HG03103 (cell line): ENCODE data around the gene TCP11L2.
"Not testable (repeated sequence)": the region's sequence is repeated elsewhere in the genome, so short reads cannot be mapped to it uniquely, and the experiment has no call there.

ENCODE experiments used
- ATAC-seq: cut with Tn5 transposase; IDR thresholded peaks from one replicate; pipeline ENCODE4 v1.9.1; 2021; ENCODE audit warnings: low read depth; ENCODE audit not compliant: unreplicated experiment

Gene TCP11L2

DNA sequence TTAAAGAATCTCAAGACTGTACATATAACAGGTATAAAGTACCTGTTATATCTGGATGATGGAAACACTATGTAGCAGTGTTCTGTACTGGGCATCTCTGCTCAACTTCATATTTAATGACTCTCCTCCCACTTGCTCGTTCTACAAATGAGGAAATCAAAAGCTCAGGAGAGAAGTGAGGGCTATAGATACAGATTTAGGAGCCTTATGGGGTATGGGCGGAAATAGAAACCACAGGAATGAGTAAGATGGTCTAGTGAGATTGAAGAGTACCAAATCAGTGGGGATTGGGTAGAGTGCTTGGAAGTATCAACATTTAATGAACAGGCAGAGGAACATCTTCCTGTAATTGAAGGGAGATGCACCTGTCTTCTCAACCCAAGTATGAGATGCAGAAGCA, 31.2 kb downstream of the TCP11L2 start:
- ATAC-seq = no peak

DNA sequence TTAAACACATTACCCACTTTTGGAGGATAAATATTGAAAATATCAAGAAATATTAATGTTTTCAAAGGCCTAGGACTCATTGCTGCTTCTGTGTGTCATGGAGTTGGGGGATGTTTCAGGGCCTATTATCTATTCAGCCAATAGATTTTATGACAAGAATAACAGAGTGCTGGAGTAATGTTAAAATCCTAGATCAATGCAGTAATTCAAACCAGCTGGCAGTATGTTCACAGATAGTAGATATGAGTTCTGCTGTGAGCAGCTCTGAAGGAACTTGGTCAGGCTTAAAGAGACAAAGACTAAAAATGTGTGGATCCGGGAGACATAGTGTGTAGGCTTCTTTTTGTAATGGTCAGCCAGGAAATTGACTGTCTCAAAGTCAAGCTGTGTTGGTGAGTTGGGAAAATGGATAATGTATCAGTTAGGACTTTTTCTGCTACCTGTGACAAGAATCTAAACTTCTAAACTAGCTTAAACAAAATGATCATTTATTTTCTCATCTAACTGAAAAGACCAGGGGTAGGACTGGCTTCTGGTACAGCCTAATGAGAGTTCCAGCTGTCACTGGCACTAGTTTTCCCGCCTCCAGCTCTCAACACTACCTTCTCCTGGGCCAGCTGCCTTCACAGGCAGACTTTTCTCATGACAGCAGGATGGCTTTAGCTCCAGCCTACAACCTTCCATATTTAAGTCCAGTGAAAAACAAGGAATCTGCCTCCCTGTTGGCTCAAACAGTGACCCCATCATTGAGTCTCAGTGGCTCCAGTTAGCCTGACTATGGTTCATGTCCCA, 38.7 kb downstream of the TCP11L2 start:
- ATAC-seq = no peak

DNA sequence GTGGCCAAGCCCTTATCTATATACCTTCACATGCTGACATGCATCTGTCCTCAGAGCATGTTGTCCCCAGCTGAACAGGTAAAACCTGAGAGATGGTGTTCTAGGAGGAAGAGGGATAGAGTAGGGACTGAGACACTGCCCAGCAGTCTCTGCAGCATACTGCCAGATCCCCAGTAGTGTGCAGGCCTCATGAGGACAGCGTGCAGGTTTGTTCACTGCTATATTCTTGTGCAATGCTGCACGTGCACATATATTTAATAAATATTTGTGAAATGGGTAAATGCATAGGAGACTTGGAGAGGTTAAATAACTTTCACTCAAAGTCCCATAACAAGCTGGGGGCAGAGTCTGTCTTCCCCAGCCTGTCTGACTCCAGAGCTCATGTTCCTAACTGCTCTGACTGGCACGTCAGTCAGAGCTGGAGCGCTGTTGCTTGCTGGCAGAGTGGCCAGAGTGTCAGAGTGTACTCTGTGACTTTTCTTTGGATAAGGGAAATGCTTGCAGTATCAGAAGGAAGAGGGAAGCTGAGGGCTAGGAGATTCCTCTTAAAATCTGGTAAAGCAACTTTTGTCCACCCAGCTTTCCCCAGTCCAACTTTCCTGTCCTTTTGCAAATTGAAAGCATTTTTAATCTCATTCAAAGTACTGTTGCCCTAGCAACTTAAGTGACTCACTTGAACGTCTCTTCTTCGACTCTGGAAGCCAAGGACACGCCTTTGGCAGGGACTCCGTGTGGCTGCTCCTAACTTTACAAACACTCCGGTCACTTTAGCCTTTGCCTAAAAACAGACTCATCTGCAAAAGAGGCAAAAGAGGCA, 40.1 kb downstream of the TCP11L2 start:
- ATAC-seq = no peak

DNA sequence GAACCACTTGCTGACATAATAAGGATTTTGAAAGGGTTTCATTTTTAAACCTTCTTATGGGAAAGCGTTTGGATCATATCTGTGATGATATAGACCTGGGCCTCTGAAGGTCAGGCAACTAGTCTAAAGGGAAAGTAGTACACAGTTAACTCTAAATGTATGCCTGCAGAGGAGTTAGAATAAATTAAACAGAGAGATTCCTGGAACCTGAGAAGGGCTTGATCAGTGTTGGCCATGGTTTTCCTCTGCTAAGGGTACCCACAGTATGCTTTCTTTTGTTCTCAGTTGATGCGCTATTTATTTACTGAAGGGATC, 40.6 kb downstream of the TCP11L2 start:
- ATAC-seq = no peak

DNA sequence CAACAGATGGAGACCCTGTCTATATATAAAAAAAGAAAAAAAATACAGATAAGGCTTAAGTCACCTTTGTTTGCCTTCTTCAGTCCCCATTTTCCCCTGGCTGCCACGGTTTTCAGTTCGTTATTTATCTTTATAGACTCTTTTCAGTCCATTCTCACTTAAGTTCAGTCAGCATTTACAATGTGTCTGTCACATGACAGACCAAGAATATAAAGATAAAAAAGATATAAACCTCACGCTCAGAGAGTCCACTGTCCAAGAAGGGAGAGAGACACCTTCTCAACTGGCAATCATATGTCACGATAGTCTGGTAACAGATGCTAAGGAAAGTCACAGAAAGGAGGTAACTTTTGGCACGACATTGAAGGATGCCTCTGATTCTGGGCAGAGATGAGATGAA, 41.6 kb downstream of the TCP11L2 start:
- no peak for ATAC-seq

DNA sequence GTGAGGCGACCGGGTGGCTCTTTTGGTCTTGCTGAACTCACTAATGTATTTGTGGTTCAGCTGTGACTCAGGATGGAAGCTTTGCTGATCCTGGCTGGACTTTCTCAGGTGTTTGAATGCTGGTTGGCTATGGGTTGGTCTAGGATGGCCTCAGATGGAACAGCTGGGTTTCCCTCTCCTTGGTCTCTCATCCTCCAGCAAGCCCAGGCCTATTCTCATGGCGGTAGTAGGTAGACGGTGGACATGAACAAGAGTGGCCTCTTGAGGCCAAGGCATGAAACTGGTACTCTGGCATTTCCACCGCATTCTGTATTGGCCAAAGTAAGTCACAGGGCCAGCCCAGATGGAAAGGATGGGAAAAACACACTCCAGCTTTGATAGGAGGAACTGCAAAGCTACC, 43.2 kb downstream of the TCP11L2 start:
- no peak for ATAC-seq

DNA sequence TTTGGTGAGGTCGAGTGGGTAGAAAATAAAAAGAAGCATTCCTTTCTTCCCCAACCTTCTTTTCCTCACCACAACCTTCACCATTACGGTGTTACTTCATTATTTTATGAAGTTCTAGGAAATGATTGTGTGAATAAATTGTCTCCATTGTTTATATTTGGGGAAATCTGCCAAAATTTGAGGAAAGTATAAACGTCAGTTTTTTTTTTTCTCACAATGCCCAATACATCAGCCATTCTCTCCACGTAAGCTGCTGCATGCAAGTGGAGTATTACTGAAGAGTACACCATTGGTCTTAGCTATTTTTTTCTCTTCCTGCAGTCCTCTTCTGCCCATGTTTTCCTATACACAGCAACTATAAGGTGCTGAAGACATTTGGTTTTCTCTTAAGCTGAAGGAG, 45.9 kb downstream of the TCP11L2 start:
- ATAC-seq = no peak

DNA sequence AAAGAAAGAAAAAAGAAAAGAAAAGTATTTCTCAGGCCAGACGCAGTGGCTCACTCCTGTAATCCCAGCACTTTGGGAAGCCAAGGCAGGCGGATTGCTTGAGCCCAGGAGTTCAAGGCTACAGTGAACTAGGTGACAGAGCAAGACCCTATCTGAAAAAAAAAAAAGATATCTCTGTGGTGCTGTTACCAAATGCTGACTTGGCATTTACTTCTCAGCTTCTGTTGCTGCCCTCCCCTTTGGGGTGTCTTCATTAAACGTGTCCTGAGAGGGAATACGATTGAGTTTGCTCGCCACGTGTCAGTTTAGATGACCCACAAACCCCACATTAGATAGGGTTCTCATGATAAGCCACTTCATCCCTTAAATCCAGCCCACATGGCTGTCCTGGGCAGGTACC, 50.6 kb downstream of the TCP11L2 start:
- ATAC-seq = no peak

DNA sequence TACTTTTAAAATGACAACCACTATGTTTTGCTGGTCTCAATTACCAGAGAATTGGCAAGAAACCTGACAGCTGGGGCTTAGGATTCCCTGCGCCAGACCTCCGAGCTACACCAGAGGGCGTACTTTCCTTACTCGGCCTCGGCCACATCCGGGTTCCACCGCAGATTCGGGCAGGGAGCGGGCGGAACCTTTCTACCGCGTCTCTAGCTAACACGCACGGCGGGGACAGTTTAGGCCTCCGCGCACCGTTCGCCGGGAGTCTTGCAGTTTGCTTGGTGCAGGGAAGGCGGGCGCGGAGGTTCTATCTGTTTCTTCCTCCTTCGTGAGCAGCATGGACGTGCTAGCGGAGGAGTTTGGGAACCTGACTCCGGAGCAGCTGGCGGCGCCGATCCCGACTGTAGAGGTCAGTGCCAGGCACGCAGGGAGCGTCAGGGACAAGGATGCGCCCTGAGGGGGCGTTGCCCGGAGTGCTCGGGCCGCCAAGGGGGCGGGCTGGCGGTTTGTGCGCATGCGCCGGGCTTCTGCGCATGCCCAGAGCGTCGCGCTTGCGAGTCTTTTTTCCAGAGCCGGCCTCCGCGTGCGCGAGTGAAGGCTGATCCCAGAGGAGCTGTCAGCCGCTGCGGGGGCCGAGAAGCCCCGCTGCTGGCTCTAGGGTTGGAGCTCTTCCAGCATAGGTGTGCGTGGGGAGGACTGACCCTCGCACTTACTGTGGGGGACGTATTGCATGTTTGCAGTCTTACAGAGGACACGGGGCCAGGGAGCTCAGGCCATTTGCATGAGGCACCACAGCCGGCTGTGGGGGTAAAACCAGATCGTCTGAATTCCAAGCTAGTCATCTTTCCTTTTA, 55.2 kb downstream of the TCP11L2 start, which contains the start of gene POLR3B:
Gene POLR3B, plus strand, starts transcription at position 200 of the 847 bp plus-strand sequence. Its CDS starts 132 bp downstream, at position 332.
- ATAC-seq = peak; percentile 90

DNA sequence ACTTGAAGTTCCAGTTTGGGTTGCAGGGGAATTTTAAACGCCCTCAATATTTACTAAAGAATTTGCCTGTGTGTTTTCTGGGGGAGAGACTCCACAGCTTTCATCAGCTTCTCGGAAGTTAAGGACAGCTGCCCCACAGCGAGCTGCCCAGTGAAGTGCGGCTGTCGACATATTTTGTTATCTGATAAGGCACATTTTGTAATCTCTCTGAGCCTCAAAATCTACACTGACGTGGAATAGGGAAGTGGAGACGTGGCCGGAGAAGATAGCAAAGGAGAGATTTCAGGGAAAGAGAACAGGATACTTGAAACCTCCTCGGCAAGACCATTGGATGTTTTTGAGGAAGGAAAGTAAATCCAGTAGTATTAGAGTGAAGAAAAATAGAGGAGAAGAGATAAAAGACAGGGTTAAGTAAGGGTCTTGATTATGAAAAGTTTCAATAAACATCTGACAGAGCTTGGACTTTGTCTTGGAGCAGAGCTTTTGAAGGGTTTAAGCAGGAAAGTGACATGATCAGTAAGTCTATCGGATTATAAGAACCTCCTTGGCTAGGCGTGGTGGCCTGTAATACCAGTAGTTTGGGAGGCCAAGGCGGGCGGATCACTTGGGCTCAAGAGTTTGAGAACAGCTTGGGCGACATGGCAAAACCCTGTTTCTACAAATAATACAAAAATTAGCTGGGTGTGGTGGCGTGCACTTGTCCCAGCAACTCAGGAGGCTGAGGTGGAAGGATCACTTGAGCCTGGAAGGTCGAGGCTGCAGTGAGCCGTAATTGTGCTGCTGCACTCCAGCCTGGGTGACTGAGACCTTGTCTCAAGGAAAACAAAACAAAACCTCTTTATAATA, 56.1 kb downstream of the TCP11L2 start:
- ATAC-seq = peak; percentile 12

DNA sequence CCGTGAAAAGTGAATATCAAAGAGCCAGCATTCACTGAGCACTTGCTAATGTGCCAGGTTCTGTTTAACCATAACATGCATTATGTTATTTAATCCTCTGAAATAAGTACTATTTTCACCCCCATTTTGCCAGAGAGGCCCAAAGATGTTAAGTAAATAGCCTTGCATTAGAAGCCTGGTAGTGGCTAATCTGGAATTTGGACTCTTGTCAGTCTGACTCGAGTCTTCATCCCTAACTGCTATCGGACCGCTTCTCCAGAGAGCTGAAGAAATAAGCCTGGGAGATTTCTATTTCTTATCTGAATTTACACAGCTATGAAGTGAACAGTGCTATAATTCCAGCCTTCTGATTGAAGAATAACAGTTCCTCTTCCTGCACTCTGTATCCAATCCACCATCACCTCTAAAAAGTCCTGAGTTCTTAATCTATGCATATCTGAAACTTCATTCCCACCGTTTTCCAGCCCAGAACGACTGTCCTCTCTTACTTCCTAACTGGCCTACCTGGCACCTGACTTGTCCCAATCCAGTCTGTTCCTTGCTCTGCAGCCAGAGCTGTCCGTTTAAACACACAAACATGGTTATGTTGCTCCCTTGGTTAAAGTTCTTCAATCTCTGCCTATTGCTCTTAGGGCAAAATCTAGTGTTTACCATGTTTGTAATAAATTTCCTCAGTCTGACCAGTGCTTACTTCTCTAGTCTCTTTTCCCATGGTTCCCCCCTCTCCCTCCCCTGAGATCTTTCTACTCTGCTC, 57.3 kb downstream of the TCP11L2 start:
- ATAC-seq = no peak

DNA sequence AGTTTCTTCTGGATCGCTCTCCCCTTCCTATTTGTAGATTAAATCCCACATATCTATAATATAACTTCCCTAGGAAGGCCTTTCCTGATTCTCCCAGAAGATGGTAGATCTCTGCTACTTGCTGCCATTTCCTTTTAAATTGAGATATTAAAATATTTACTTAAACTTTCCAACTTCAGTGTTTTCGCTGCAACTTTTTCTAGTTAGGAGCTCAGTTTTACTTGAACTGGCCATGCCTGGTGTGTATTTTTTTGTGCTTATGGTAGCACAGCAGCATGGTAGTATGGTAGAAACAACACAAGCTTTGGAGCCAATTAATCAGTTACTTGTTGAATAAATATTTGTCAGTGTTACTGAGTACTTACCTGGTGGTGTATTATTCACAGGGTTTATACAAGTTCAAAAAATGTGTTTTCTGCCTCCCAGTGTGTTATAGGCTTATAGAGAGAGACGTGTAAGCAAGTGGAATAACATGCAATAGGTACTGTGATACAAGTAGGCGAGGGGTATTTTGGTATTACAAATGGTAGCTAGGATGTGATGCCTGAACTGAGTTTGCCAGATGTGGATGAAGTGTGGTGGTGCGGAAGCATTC, 58.0 kb downstream of the TCP11L2 start:
- ATAC-seq = no peak

DNA sequence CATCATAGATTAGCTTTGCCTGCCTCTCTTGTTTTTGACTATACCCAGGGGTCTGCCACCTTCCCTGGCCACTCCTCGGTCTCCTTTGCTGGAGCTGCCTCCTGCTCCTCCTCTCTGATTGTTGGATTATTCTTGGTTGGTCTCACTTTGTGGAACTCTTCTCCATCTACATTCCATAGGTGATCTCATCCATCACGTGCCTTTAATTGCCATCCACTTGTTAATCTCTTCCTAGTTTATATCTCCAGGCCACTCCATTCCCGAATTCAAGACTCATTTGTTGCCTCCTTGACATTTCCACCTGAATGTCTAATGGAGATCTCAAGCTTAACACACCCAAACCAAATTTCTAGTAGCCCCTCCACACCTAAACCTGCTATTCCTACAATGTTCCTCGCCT, 60.4 kb downstream of the TCP11L2 start:
- ATAC-seq = no peak

DNA sequence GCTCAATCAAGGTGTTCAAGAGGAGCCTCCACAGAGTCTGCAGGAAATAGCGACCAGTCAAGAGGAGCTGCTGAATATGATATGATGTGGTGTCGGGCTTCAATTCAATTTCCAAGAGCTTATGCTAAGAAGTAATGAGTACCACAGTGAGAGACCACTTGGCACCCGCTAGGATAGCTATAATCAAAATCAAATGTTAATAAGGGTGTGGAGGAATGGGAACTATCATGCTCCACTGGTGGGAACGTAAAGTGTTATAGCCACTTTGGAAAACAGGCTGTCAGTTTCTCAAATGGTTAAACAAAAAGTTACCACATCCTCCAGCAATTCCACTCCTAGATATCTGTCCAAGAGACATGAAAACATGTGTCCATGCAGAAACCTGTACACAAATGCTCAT, 61.7 kb downstream of the TCP11L2 start:
- no peak for ATAC-seq

DNA sequence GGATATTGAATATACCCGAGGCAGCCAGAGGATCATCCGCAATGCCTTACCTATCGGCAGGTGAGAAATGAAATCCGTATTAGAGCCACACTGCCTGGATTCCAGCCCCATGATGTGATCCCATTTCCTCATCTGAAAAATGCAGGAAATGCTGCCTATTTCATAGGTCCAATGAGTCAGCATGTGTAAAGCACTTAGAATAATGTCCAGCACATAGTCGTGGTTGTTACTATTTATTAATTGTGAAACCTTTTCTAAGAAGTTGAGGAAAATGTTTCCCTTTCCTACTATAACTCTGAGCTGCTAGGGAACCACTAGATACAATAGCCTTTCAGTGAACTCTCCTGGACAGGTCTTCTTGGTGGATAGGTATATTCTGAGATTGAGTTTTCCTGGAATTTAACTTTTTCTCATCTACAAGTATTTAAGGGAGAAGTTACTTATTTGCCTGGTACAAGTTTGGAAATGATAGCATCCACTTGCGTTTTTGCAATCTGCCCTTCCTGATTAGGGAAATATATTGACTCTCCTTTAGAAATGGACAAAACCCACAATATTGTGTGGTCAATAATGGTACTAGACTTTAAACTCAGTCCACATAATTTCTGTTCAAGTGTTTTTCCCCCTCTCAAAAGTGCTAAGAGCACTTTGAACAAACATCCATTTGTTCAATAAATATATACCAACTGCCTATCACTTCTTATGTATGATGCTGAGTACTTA, 67.3 kb downstream of the TCP11L2 start:
- ATAC-seq = no peak

DNA sequence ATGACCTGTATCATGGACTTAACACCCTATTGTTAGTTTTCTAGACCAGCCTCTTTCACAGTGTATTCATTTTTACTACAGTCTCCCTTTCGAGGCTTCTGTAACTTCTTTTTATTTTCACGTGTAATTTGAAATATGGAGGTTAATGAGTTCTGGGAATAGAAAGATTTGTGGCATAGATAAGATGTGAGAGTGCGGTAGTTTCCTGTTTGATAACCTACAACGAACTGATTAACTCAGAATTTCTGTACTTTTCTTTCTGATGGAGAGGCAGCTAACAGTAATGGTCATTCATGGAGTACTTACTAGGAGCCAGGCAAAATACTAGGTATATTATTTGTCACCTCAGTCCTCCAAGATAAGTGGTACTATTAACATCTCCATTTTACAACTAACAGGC, 76.3 kb downstream of the TCP11L2 start:
- ATAC-seq = no peak

DNA sequence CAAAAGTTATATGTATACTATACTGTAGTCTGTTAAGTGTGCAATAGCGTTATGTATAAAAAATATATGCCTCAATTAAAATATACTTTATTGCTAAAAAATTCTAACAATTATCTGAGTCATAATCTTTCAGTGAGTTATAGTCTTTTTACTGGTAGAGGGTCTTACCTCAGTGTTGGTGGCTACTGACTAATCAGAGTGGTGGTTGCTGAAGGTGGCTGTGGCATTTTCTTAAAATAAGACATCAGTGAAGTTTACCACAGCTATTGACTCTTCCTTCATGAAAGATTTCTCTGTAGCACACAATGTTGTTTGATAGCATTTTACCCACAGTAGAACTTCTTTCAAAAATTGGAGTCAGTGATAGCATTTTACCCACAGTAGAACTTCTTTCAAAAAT, 78.4 kb downstream of the TCP11L2 start:
- ATAC-seq = no peak

DNA sequence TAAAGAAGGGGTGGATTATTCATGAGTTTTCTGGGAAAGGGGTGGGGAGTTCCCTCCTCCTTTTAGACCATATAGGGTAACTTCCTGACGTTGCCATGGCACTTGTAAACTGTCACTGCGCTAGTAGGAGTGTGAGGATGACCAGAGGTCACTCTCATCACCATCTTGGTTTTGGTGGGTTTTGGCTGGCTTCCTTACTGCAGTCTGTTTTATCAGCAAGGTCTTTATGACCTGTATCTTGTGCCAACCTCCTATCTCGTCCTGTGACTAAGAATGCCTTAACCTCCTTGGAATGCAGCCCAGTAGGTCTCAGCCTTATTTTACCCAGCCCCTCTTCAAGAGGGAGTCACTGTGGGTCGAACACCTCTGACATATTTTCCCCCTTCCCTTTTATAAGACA, 79.3 kb downstream of the TCP11L2 start:
- ATAC-seq = not testable (repeated sequence)
